HFF-Myc (cell line): ENCODE measurements around the gene TPRN.

Experiments
- DNase-seq: peaks from one replicate; pipeline ENCODE4 v3.0.0-alpha.2; 2011; ENCODE audit warnings: low read depth; ENCODE audit errors: extremely low read depth
- H3K4me3 ChIP-seq: replicated peaks from 2 replicates; pipeline ENCODE4 v1.5.1; 2011; ENCODE audit warnings: low read depth, mild to moderate bottlenecking, control low read depth, low read length
- TF ChIP-seq, protein P1 (sequence below): IDR thresholded peaks from 2 replicates; pipeline ENCODE4 v1.5.1; 2012; ENCODE audit warnings: mild to moderate bottlenecking, low read depth, low read length, control low read depth; ENCODE audit errors: missing control alignments

The TPRN gene

DNA sequence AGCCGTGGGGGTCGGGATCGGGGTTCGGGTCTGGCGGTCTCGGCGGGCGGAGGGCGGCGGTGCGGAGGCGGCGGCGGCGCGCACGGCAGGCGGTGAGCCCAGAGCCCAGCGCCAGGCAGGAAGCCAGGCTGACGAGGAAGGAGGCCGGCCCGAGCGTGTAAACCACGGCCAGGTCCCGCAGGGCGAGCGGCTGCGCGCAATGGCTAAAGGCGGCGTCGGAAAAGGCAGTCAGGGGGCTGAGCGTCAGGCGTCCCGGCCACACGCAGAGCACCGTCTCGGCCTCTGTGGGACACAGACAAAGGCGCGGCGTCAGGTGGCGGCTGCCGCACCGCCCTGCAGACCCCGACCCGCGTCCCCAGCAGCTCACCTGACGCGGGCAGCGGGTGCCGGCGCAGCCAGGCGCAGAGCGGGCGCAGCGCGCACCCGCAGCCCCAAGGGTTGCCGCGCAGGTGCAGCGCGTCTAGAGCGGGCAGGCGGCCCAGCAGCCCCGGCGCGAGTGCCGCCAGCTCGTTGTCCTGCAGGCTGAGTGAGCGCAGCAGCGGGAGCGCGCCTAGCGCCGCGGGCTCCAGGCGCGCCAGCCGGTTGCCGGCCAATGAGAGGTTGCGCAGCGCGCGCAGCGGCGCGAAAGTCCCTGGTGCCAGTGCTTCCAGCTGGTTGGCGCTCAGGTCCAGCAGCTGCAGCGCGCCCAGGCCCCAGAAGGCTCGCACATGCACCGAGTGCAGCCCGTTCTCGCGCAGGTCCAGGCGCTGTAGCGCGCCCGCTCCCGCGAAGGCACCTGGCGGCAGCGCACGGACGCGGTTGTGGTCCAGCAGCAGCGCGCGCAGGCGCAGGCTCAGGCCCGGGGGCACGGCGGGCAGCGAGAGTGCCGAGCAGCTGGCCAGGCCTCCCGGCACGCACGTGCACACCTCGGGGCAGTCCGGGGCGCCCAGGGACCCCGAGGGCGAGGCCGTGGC lies 31.4 kb downstream of the TPRN start:
- TF ChIP-seq, protein P1, sequence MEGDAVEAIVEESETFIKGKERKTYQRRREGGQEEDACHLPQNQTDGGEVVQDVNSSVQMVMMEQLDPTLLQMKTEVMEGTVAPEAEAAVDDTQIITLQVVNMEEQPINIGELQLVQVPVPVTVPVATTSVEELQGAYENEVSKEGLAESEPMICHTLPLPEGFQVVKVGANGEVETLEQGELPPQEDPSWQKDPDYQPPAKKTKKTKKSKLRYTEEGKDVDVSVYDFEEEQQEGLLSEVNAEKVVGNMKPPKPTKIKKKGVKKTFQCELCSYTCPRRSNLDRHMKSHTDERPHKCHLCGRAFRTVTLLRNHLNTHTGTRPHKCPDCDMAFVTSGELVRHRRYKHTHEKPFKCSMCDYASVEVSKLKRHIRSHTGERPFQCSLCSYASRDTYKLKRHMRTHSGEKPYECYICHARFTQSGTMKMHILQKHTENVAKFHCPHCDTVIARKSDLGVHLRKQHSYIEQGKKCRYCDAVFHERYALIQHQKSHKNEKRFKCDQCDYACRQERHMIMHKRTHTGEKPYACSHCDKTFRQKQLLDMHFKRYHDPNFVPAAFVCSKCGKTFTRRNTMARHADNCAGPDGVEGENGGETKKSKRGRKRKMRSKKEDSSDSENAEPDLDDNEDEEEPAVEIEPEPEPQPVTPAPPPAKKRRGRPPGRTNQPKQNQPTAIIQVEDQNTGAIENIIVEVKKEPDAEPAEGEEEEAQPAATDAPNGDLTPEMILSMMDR, result no peak
- H3K4me3 ChIP-seq, result 0 out of 2 replicates have a peak overlapping the region, but pooled peaks have one; percentile 7
- DNase-seq, result no peak

DNA sequence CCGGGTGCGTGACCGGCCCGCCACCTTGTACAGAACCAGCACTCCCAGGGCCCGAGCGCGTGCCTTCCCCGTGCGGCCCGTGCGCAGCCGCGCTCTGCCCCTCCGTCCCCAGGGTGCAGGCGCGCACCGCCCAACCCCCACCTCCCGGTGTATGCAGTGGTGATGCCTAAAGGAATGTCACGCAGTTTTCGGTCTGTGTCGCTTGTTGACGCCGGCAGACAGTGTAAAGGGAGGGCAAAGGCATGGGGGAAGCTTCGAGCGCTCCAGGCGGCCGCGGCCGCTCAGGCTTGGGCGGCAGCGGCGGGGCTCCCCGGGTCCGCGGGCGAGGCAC lies 32.0 kb downstream of the TPRN start:
- no peak overlapping the region for H3K4me3 ChIP-seq
- TF ChIP-seq, protein P1, result no peak
- DNase-seq, result no peak

- TF ChIP-seq, protein P1, result no peak
- DNase-seq, result no peak
- no peak overlapping the region for H3K4me3 ChIP-seq
These were observed 32.6 kb downstream of the TPRN start for GRCh38 chr9:137167747-137168572.

- TF ChIP-seq, protein P1, result no peak
- DNase-seq, result no peak
- no peak overlapping the region for H3K4me3 ChIP-seq
These were observed 33.2 kb downstream of the TPRN start for GRCh38 chr9:137167277-137167746.

DNA sequence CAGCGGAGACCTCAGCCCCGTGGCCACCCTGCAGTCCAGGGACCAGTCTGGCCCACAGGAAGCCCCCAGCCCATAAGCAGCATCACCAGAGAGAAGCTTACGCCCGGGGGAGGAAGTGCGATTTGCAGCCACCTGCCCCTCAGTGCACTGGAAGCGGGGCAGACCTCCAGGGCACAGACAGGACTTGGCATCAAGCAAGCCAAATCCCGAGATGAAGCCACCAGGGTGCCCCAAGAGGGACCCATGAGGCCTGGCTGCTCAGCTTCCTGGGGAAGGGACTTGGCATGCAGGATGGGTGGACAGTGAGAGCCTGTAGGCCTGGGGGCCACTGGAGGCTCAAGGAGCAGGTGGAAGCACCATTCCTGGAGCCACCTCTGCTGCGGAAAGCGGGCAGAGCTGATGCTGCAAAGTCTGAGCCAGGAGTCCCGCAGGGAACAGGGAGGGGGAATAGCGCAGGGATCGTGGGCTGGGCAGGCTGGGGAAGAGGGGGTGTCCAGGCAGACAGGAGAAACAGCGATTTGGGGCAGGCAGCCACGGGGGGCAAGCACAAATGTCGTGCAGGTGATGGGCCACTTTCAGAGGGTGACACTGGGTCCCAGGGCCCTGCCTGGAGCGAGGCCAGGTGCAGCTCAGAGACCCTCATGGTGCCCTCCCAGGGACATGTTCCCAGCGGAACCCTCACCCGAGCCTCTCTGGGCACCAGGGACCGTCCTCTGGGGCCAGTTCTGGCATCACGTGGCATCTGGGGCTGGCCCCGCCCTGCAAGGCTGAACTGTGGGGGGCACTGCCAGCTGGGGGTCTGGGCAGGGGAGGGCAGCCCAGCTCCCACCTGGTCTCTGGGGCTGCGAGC lies 33.9 kb downstream of the TPRN start:
- TF ChIP-seq, protein P1, result no peak

GRCh38 chr9:137165250-137165836 lies 35.2 kb downstream of the TPRN start:
- H3K4me3 ChIP-seq, result no peak overlapping the region
- no peak for DNase-seq
- TF ChIP-seq, protein P1, result no peak

More for the DNA sequence above, 33.9 kb downstream of the TPRN start:
- H3K4me3 ChIP-seq, result no peak overlapping the region
- DNase-seq, result no peak
